ENCODE measurements around the gene CBFA2T2.

GRCh38 chr20:33630507-33630906, 140.6 kb downstream of the CBFA2T2 start:
- no peak for TF ChIP-seq CTCF (conservative IDR thresholded peaks at IDR 0.05; ENCODE audit: low read depth, low read length)
- TF ChIP-seq EZH2 (IDR thresholded peaks at IDR 0.05; ENCODE audit: borderline replicate concordance, low read depth, low read length, poor library complexity, severe bottlenecking) = no peak

All from A673 (cell line).